D721Med (cell line): ENCODE results near the gene VCAN.

Experiments
- DNase-seq: peaks from one replicate; pipeline ENCODE4 v3.0.0; 2011; ENCODE audit warnings: low spot score; ENCODE audit not compliant: insufficient read length
- FAIRE-seq: peaks from 2 replicates; lab custom pipeline; 2011; peaks lifted over from hg19 to GRCh38; lab: Jason Lieb, UNC
- TF ChIP-seq, protein P1 (sequence below): IDR thresholded peaks from 2 replicates; pipeline ENCODE4 v1.5.1; 2012; ENCODE audit warnings: mild to moderate bottlenecking, control low read depth; ENCODE audit not compliant: insufficient read depth; ENCODE audit errors: missing control alignments

VCAN gene

DNA sequence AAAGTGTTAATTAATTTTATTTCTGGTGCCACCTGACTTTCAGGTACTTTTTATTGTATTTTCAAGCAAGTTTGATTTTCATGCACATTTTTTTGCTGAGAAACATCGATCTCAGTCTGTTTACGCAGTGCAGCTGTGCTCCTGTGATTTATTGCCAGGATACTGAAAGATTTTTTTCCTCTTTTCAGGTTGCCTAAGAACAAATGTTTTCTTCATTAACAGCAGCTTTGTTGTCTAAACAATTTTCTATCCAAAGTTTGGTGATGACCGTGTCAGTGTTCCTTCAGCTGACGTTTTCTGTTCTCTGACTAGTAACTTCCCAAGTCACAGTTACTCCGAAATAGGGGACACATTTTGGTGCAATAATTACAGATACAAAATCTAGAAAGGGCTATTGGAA, 78.1 kb downstream of the VCAN start:
- DNase-seq (no peak), FAIRE-seq (no peak)
- TF ChIP-seq, protein P1, sequence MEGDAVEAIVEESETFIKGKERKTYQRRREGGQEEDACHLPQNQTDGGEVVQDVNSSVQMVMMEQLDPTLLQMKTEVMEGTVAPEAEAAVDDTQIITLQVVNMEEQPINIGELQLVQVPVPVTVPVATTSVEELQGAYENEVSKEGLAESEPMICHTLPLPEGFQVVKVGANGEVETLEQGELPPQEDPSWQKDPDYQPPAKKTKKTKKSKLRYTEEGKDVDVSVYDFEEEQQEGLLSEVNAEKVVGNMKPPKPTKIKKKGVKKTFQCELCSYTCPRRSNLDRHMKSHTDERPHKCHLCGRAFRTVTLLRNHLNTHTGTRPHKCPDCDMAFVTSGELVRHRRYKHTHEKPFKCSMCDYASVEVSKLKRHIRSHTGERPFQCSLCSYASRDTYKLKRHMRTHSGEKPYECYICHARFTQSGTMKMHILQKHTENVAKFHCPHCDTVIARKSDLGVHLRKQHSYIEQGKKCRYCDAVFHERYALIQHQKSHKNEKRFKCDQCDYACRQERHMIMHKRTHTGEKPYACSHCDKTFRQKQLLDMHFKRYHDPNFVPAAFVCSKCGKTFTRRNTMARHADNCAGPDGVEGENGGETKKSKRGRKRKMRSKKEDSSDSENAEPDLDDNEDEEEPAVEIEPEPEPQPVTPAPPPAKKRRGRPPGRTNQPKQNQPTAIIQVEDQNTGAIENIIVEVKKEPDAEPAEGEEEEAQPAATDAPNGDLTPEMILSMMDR: no peak

GRCh38 chr5:83551821-83552220, 80.3 kb downstream of the VCAN start:
- DNase-seq (no peak), FAIRE-seq (no peak)
- TF ChIP-seq, protein P1: no peak

GRCh38 chr5:83552275-83552674, 80.7 kb downstream of the VCAN start:
- DNase-seq (no peak), FAIRE-seq (no peak)
- TF ChIP-seq, protein P1: no peak

DNA sequence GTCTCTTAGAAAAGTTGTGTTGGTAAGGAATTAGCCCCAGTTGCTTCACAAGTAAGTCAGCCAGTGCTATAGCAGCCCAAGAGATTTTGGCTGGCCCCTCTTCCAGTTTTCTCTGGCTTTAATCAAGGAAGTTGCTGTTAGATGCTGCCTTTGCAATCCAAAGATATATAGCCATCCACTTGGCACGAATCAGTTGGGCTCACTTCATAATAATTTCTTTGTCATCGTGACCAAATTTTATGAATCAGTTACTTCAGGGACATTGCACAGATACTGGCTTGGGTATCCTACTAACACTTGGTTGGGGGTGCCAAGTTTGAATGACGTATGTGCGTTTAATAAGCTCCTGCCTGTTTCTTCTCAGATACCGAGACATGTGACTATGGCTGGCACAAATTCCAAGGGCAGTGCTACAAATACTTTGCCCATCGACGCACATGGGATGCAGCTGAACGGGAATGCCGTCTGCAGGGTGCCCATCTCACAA, 81.5 kb downstream of the VCAN start:
- FAIRE-seq (no peak), DNase-seq (no peak)
- TF ChIP-seq, protein P1: no peak

GRCh38 chr5:83554133-83554532, 82.6 kb downstream of the VCAN start:
- DNase-seq: no peak
- TF ChIP-seq, protein P1: no peak
- no peak for FAIRE-seq

GRCh38 chr5:83554686-83555085, 83.1 kb downstream of the VCAN start:
- DNase-seq: no peak
- TF ChIP-seq, protein P1: no peak
- FAIRE-seq: no peak

- TF ChIP-seq, protein P1: no peak
- DNase-seq (no peak), FAIRE-seq (no peak)
Measured at GRCh38 chr5:83555263-83555662, 83.7 kb downstream of the VCAN start.
